Fibroblast of gingiva (primary cell): ENCODE data around the gene RNF220.

Experiments
- DNase-seq: peaks from one replicate; pipeline ENCODE4 v3.0.0-alpha.2; 2011; ENCODE audit warnings: low read depth

RNF220 gene

GRCh38 chr1:44587796-44588460 is 182.9 kb downstream of the RNF220 start:
- no peak for DNase-seq

DNA sequence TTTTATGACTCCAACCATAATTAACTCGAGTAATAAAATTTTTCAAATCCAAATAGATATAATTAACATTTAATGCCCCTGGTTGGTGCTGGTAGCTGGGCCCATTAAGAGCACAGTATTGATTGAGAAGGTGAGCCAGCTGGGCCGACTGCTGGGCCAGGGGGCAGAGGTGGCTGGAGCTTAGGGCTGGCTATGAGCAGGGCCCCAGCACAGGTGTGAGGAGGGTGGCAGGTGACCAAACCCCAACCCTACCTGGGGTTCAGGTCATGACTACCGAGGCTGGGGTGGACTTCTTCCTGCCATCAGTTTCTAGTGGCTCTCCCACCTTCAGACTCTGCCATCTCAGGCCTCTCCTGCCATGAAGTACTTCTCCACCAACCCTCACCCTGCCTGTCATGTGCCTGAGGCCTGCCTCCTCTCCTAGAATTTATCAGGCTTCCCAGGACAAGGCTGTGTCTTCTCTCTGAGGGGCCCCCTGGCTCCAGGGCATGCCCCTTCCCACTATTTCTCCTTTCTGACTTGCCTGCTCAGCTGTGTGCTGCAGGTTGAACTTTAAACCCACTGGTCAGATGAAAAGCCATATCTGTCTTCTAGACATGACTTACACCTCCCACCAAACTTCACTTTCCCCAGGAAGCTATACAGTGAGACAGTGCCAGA is 183.6 kb downstream of the RNF220 start:
- DNase-seq, result no peak

DNA sequence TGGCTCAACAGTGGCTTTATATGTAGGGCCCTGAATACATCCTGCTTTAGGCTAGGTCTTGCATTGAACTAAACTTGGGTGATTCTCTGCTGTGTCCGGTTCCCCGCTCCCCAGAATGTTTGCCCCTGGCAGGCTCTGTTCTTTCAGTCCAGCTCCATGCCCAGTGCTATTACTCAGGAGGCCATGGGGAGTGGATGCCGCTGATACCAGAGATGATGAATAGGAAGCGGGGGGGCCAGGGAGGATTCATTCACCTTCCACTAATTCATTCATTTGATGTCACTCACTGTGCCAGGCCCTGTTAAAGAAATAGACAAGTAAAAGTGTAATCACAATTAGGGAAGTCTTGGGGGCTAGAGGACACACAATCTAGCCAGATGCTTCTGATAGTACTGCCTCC is 185.4 kb downstream of the RNF220 start:
- no peak for DNase-seq

- no peak for DNase-seq
Measured at GRCh38 chr1:44591381-44591780, 186.3 kb downstream of the RNF220 start.

GRCh38 chr1:44592208-44593145 is 187.4 kb downstream of the RNF220 start:
- no peak for DNase-seq

DNA sequence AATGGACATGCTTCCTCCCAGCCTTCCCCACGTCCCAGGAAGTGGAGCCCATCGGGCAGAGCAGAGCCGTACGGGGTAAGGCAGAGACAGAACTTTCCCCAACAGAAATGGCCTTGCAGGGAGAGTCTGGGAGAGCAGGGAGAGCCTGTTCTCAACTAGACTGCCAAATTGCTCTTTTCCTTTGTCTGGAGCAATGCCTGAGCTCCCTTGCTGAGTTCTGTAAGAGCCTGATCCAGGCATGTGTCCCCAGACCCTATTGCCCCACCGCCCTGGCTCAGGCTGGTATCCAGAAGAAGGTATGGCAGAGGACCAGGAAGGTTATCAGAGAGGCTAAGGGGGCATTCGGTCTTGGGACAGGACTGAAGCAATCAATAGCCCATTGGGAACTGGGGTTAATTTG is 189.3 kb downstream of the RNF220 start:
- DNase-seq, result no peak

DNA sequence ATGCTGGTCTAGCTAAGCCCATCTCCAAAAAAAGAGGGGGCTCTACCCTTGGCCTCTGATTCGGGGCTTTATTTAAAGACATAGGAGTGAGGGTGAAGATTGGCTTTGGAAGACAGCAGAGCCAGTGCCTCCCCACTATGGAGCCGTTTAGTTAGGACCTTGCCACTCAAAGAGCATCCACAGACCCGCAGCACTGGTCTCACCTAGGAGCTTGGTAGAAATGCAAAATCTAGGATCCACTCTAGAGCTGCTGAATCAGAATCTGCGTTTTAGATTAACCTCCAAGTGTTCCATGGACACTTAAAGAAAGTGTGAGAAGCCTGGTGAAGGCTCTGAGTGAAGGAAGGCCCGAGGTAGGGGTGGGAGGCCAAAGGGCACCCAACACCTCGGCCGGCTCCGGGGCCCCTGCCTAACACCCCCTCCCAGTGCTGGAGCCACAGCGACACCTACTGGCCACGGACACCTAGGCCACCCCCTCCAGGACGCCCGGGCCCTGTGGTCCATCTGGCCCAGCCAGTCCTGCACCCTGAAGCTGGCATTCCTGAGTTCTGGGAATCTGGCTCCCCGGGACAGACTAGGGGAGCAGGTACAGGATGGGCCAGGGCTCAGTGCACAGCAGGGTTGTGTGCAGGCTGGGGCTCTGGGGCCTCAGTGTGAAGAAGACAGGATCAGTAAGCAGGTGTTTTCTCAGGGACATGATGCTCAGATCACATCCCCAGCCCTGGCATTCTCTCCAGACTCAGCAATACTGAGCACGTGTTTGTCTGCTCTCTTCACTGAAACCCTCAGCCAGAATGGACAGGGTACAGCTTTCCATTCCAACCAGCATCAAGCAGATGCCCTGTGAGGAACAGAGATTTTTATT is 190.0 kb downstream of the RNF220 start:
- DNase-seq, result peak; percentile 25

DNA sequence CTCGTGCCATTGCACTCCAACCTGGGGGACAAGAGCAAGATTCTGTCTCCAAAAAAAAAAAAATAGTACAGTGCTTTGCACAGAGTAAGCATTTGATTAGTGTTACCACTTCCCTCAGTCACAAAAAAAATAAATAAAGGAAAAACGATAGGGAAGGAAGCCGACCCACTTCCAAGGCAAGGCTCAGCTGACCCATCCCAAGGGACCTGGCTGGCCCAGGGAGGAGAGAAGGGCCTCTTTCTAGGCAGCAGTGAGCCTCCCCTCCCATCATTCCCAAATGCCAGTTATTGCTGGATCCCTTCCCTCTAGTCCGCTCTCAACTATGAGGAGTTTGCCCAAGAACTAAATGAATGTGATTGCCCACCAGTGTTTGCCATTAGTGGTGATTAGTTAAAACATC is 191.5 kb downstream of the RNF220 start:
- peak; percentile 38 for DNase-seq

DNA sequence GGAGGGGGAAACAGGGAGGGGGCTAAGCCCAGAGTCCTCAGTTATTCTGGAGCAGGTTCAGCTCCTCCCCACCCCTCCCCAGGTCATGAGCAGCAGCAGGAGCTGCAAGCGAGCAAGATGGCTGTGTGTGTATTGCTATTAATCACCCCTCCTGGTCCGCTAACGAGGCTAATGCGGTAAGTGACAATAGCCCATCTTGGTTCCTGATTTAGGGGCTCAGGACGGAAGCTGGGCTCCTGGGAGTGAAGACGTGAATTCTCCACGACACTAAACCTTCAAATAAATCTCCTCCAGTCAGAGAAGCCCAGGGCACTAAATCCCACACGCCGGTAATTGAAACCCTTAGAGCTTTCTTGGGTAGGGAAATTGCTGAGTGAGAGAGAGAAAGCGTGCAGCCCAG is 193.1 kb downstream of the RNF220 start:
- no peak for DNase-seq

DNA sequence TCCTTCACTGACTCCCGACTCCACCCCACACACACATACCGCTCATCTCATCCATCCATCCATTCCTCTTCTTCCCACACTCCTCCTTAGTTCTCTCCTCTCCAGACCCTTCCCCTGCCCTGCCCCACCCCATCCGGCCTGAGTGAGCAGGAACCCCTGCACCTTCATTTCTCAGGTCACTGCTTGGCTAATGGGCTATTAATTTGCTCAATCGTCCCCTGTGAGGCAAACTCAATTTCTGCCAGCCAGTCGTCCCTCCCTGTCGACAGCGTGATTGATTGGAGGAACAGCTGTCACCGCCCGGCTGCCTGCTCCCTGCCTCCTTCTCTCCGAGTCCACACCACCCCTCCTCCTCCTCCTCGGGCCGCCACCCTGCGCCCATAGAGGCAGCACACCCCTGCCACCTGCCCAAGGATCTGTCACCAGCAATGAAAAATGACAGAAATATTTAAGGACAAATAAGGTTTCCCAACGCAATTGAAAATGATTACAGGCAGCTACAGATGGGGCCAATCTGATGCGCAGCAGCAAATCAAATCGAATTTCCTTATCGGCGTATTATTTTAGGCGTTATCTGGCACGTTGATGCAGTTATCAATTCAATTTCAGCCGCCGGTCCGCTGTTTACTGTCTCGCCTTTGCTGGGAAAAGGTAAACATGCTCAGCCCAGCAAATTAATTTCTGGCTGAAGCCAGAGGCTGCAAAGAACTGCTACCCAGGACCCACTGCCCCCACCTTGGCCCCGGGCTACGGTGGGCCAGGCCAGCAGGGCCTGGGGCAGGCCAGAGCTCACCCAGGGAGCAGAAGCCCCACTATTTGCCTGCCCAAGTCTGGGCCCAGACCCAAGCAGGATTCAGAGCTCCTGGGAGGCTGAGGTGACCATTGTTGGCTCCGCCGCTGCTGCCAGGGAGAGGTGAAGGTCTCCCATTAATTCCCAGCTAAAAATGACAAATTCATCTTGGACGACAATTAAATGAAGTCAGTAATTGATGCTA is 197.9 kb downstream of the RNF220 start:
- DNase-seq, result no peak

DNA sequence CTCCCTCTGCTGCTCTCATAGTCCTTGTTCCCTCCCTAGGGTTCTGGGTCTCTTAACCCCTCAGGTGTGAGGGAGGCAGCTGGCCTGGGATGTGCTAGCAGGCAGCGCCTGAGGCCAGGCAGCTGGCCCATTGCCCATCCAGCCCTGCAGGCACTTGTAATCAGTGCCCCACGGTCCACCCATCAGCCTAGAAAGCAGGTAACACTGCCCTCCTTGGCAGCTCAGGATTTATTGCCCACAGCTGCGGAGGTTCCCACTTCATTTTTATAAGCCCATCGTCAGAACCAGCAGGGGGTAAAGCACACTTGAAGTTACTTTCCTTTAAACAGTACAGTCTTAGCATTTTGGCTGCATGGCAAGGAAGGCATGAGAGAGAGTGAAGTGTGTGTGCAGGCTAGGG is 198.7 kb downstream of the RNF220 start:
- no peak for DNase-seq

DNA sequence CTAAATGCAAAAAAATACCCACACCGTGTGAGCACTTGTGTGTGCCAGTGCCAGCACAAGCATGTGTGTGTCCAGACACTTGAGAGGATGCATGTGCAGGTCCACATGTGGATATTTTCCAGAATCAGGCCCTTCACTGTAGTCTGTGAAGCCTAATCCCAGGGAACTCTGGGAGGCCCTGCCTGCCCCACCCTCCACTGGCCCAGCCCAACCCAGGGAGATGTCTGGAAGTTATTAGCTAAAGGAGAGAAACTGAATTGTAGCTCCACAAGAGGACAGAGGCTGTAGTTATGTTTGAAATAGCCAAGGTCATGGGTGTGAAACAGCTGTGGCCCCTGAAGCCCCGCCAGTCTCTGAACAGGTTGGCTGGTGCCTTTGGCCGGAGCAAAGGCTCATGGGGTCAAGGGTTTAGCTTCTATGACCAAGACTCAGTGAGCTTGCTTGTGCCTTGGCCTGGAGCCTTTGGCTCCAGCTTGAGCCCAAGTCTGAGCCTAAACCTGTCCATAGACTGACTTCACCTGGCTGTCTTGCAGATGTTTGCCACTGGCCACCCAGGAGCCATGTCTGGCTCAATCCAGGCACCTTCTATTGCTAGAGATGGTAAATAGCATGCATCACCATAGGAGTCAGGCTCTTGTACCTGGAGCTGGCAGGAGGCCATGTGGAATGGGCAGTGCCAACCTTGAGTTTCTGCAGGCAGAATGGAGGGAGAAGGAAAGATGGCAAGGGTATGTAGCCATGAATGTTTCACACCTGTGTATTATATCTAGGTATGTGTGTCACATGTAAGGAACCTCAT is 199.3 kb downstream of the RNF220 start:
- DNase-seq, result no peak

- no peak for DNase-seq
Measured at GRCh38 chr1:44605914-44606615, 201.0 kb downstream of the RNF220 start.

DNA sequence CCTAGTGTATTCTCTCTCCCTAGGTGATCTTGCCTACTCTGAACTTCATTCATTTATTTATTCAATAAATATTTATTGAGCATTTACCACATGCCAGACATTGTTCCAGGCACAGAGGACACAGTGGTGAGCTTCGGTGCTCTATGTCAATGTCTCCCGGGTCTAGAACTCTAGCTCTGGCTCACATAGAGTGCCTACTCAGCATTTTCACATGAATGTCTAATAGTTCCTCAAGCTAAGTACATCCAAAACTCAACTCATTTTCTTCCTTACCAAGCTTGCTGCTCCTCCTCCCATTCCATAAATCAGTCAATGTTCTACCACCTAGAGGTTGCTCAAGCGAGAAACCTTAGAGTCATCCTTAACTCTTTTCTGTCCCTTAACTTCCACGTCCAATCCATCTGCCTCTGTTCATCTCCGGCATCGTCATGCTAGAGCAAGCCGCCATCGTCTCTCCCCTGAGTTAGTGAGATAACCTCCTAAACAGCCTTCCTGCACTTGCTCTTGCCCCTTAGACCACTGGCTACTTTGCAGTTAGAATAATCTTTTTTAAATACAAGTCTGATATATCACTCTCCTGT is 201.7 kb downstream of the RNF220 start:
- DNase-seq, result no peak

GRCh38 chr1:44608141-44608540 is 203.1 kb downstream of the RNF220 start:
- DNase-seq, result no peak

GRCh38 chr1:44609412-44609767 is 204.3 kb downstream of the RNF220 start:
- DNase-seq, result peak; percentile 45

- DNase-seq, result no peak
Measured at GRCh38 chr1:44609768-44610526, 204.9 kb downstream of the RNF220 start.

- DNase-seq, result no peak
Measured at GRCh38 chr1:44610527-44611148, 205.6 kb downstream of the RNF220 start.
